AML-193 (cell line): ENCODE results near the gene GULP1.

Source experiments
- DNase-seq, 2 experiments: peaks; one replicate each; lab custom pipeline; 2025; lab: John Stamatoyannopoulos, UW

The GULP1 gene

GRCh38 chr2:188322569-188323551 lies 31.2 kb downstream of the GULP1 start:
- no peak for DNase-seq

DNA sequence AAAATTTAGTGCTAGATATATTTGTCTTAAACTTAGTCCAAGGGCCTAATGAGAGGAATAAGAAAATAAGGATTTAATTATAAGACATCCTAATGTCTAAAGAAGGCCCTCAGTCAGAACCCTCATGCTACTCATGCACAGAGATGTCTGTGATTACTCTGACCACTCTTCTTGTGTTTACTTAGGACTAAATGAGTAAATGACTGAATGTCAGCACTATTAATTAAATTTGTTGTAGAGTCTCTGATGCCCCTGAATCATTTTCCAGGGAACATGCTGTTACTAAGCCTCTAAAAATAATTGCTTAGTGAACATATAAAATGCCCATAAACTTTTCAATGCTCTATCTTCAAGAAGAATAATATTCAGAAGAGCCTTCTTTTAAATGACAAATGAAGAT lies 32.4 kb downstream of the GULP1 start:
- no peak for DNase-seq

GRCh38 chr2:188326290-188326668 lies 34.6 kb downstream of the GULP1 start:
- DNase-seq = no peak

DNA sequence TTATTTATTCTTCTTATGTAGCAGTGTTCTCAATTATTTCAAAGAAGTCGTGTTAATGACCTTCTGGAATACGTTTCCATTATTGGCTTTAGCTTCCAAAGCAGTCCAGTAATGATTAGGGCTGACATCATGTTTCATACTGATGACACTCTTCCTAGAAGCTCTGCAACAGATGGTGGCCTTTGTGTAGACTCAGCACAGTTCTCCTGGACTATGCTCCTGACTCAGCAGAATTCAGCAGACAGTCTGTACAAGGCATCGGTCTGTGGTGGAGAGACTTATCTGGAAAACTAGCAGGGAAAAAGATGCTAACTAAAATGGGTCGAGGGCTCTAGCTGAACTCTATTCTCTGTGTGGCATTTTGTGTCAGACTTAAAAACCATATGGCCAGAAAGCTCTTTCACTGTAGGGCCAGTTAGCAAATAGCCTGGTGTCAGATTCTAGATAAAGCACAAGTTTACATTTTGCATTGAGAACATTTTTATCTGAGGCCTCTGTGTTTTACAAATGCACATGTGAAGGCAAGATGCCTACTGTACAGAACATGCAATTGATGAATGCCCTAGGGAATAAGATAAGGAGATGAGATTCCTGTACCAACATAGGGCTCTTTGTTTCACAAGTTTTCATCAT lies 35.1 kb downstream of the GULP1 start:
- DNase-seq = no peak

DNA sequence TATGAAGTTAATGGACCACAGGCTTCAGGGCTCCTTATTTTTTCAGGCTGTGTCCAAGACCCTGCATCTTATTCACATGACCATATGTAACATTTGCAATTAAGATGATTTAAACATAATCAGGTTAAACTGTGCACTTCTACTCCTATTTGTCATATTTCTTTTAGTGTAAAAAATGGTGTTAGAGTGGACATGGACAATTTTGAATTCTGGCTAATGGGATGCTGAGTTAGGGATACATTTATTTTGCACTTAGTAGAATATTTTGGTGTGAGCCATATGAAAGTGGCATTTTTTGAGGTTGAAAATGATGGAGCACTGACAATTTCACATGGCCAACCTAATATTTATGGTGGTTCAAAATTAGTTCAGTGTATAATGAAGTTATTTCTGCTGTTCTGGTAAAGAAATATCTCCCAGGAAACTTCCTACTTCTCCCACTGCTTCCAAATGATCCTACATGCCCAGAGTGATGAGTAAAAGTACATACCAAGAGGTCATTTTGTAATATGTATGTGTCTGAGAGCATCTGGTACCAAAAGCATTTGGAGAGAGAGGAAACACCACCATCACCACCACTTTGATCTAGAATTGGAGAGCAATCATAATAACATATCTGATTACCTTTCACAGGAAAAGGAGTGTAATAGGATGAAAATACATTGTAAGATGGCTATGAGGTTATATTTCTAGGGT lies 36.0 kb downstream of the GULP1 start:
- no peak for DNase-seq

DNA sequence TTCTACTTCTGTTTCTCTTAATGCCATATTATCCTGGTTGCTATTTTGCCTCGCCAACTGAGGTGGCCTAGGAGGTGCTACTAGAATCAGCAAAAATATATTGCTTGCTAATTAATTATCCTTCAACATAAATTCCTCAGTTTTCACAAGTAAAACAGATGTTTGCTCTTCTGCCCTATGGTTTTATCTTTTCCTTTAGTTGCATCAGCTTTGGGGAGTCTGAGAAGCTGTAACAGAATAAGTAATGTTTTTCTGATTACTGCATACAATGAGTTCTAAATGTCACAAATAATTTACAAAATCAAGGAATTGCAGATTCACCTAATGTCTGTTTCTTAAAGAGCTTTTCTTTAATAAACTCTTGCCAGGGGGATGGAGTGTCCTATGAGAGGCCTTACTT lies 36.7 kb downstream of the GULP1 start:
- DNase-seq = no peak

GRCh38 chr2:188330316-188331053 lies 38.8 kb downstream of the GULP1 start:
- no peak for DNase-seq

DNA sequence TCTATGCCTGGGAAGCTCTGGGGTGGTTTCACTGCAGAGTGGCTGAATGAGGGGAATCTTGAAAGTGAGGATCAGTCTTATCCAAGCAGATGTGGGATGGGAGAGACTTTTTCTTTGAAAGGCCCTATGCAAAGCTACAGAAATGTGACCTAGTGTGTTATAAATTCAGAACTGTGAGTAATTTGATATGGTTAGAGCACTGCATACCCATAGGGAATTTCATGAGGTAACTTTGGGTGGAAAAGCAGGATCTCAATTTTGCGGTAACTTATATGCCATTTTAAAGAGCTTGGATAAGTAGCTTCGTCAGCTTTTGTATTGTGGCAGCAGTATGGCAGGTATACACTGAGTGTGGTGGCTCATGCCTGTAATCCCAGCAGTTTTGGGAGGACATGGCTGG lies 40.9 kb downstream of the GULP1 start:
- DNase-seq = no peak

- DNase-seq = no peak
Observed at GRCh38 chr2:188333751-188334524, 42.3 kb downstream of the GULP1 start.

- no peak for DNase-seq
Observed at GRCh38 chr2:188338463-188338862, 46.8 kb downstream of the GULP1 start.

DNA sequence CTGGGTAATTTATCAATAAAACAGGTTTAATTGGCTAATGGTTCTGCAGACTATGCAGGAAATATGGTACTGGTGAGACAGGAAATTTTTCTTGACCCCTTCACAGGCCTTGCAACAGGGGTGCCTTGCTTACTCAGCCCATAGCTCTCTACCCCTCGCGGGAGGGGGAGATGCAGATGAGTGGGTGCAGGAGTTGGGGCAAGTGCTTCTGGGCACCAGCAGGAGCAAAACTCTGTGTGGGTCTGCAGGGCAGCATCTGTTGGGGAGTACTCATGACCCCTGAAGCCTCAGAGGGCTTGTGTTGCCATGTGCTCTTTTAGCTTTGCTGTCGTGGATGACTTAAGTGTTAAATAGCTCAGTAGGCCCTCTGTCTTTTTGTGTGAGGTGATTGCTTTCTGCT lies 48.6 kb downstream of the GULP1 start:
- DNase-seq = no peak

- no peak for DNase-seq
Observed at GRCh38 chr2:188345020-188345419, 53.3 kb downstream of the GULP1 start.

DNA sequence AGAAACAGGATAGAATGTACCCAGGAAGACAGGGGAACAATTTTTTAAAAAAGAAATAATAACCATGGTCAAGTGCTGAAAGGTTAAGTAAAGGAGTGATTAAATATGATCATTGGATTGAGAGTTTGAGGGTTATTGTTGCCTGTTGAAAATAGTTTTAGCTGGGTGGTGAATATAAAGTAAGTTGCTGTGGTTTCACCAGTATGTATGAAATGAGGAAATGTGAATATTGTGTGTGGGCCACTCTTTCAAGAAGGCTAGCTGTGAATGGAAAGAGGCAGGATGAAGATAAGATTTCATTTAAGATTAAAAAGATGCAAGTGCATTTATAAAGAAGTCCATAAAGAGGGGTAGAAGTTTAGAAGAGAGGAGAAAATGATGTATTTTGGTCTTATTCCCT lies 53.8 kb downstream of the GULP1 start:
- no peak for DNase-seq

DNA sequence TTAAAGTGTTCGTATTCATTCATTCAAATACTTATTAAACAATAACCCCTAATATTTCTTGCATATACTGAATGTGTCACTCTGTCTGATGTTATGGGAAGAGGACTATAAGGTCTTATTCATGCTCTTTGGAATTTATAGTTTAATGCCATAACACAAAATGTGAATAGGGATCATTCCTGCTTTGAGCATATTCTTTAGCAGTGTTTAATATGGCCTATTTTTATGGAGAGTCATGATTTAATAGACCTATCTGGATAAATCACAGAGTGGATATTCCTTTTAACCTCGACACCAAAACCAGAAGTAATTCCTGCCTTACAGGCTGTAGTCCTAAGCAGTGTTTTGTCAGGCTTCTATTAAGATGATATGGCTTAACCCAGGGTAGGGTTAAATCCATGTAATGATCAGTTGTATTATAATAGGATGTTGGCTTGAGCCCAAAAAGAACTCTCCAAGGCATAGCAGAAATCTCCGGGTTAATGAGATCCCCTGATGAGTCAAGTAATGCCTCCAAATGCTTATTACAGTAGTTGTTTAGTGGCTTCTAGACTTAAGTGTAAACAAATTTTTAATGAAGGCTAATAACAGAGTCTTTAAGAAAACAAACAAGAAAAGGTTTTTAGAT lies 54.3 kb downstream of the GULP1 start:
- DNase-seq = no peak

DNA sequence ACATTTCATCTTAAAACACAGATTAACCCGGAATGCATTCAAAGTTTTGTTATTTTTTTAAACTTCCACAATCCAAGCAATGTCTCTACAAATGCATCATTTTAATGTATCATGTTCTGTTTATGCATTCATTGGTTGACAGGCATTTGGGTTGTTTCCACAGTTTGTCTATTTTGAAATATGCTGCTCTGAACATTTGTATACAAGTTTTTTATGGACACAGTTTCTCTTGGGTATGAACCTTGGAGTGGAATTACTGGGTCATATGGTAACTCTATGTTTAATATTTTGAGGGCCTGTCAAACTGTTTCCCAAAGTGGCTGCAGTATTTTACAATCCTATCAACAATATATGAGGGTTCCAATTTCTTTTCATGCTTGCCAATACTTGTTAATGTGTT lies 57.3 kb downstream of the GULP1 start:
- no peak for DNase-seq

DNA sequence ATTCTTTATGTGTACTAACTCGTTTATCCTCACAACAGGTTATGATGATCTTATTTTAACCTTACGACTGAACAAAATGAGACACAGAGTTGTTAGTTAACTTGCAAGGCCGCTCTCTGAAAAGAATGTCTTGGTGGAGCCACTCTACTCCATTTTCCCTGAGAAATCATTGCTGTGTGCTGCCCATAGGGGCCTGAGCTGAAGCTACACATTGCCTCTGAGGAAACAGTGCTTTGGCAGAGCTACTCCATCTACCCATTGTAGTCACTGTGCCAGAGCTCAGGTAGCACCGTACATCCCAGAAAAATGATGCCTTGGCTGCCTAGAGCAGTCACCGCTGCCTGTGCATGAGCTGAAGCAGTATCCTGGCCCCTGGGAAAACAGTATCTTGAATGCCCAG lies 61.6 kb downstream of the GULP1 start:
- DNase-seq = no peak

- no peak for DNase-seq
Observed at GRCh38 chr2:188360485-188361263, 69.0 kb downstream of the GULP1 start.

- DNase-seq = no peak
Observed at GRCh38 chr2:188364033-188364630, 72.5 kb downstream of the GULP1 start.

GRCh38 chr2:188365058-188365641 lies 73.5 kb downstream of the GULP1 start:
- DNase-seq = no peak
